Adipocyte (in vitro differentiated cells): Measurements from ENCODE around the gene CBX5.
A peak's percentile ranks its signal among the peaks of the same experiment; 100 is the strongest.
"Not testable (repeated sequence)": the region's sequence is repeated elsewhere in the genome, so short reads cannot be mapped to it uniquely, and the experiment has no call there.

ENCODE experiments used
- DNase-seq: peaks from one replicate; pipeline ENCODE4 v3.0.0-alpha.2; 2015; ENCODE audit warnings: low read depth
- H3K27me3 ChIP-seq: replicated peaks from 2 replicates; pipeline ENCODE4 v1.7.0; 2013; ENCODE audit warnings: mild to moderate bottlenecking, low read length, moderate library complexity; ENCODE audit not compliant: control insufficient read depth, insufficient read depth
- H3K36me3 ChIP-seq: 2 replicates; pipeline ENCODE4 v1.7.0; 2013; ENCODE audit warnings: low read length, mild to moderate bottlenecking, moderate library complexity; ENCODE audit not compliant: control insufficient read depth, insufficient read depth, severe bottlenecking
- H3K4me1 ChIP-seq: 2 replicates; pipeline ENCODE4 v1.7.0; 2013; ENCODE audit warnings: mild to moderate bottlenecking, low read length, moderate library complexity; ENCODE audit not compliant: control insufficient read depth, insufficient read depth
- H3K4me3 ChIP-seq: 2 replicates; pipeline ENCODE4 v1.7.0; 2013; ENCODE audit warnings: mild to moderate bottlenecking, low read length, moderate library complexity
- H3K9ac ChIP-seq: 2 replicates; pipeline ENCODE4 v1.7.0; 2013; ENCODE audit warnings: mild to moderate bottlenecking, low read length, moderate library complexity
- H3K9me3 ChIP-seq: 2 replicates; pipeline ENCODE4 v1.7.0; 2013; ENCODE audit warnings: mild to moderate bottlenecking, low read length, moderate library complexity; ENCODE audit not compliant: control insufficient read depth

CBX5 gene

DNA sequence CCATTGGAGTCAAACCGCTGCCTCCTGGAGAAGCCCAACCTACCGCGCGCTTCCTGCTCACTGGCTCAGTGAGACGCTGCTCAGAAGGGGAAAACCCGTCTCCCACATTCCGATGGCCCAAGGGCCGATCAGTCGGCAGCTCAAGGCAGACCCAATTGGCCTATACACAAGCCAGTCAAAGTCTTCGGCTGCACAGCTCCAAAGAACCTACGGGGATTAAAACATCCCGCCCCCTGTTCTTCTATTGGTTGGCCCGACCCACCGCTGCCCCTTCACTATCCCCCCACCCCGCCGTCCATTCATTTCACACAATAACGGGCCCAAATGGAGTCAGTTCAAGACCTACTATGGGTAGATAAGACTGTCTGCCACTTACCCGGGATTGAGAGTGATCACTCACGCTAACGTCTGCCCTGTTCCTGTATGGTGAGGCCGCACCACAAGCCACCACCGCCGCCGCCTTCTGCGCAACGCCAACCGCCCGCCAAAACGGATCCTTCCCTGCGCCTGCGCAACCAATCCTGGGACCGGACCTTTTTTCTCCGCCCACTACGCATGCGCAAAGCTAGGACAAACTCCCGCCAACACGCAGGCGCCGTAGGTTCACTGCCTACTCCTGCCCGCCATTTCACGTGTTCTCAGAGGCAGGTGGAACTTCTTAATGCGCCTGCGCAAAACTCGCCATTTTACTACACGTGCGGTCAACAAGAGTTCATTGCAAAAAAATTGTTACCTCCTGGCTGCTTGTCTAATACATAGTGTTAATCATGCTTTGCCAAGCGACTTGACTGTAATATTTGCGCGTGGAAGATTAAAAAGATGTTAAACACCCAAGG, at the start of gene CBX5:
TSS of gene CBX5 (minus strand) at position 491 of the 836 bp plus-strand sequence. CDS start 22,472 bp downstream, outside the sequence.
- peak within 1 kb of the TSS; percentile 96 for H3K4me3 ChIP-seq
- peaks cover 37% of the 10 kb centered on the region for H3K36me3 ChIP-seq

GRCh38 chr12:54328595-54329337, 48.8 kb upstream of the CBX5 start:
- DNase-seq: no peak
- H3K36me3 ChIP-seq: no peaks in the 10 kb centered on the region
- no peaks in the 10 kb centered on the region for H3K9me3 ChIP-seq
- no peaks in the 10 kb centered on the region for H3K27me3 ChIP-seq
- peaks cover 28% of the 10 kb centered on the region for H3K4me1 ChIP-seq
- no peak overlapping the region for H3K4me3 ChIP-seq
- H3K9ac ChIP-seq: no peak overlapping the region

More for the DNA sequence above, at the start of gene CBX5:
- Histone ChIP-seq H3K27me3 (no peaks in the 10 kb centered on the region), H3K4me1 (peaks cover 40% of the 10 kb centered on the region), H3K9ac (peak within 1 kb of the TSS; percentile 100), H3K9me3 (no peaks in the 10 kb centered on the region)
- peak; percentile 100 for DNase-seq

GRCh38 chr12:54325442-54326109, 45.7 kb upstream of the CBX5 start:
- peaks cover 20% of the 10 kb centered on the region for H3K4me1 ChIP-seq
- H3K9ac ChIP-seq: peak overlapping the region; percentile 98
- peak overlapping the region; percentile 97 for H3K4me3 ChIP-seq
- DNase-seq, H3K9me3 ChIP-seq, H3K36me3 ChIP-seq, H3K27me3 ChIP-seq: not testable (repeated sequence)

DNA sequence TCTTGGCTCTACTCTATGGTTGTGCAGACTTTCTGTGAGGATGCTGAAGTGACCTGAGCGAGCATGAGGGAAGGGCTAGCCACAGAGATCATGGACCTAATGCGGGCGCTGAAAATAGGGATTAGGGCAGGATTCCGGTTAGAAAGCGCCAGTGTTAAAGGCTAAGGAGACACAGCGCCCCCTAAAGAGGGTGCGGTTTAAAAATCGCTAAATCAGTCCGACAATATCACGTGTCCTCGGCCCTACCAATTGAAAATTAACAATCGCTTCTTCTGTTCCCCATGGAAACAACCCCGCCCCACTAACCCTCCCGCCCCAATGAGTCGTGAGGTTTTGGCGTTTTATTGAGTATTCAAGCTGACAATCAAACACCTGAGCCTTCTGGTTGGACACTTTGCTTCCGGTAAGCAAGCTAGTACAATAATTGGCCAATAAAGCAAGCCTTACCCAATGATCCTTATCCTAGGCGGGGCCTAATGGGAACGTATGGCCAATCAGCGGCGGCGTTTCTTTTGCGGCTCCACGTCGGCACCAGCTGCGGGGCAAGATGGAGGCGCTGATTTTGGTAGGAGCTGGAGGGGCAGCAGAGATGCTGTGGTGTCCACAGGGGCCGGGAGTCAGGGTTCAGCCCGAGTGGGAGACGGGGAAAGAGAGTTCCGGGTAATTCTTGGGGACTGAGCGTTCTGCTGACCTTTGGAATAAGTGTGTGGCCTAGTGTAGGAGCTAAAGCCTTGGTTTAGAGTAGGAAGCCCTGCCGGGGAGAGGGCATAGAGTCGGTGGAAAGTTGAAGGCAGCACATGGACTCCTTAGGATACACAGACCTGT, 44.9 kb upstream of the CBX5 start, which contains the start of gene COPZ1:
TSS of gene COPZ1 (plus strand) at position 515 of the 825 bp plus-strand sequence. CDS start at position 548, 33 bp downstream.
- peak; percentile 99 for DNase-seq
- H3K9me3 ChIP-seq: no peaks in the 10 kb centered on the region
- H3K4me1 ChIP-seq: peaks cover 17% of the 10 kb centered on the region
- peak within 1 kb of the TSS; percentile 98 for H3K9ac ChIP-seq
- H3K36me3 ChIP-seq: no peaks in the 10 kb centered on the region
- peak within 1 kb of the TSS; percentile 97 for H3K4me3 ChIP-seq
- no peaks in the 10 kb centered on the region for H3K27me3 ChIP-seq

- no peaks in the 10 kb centered on the region for H3K36me3 ChIP-seq
Measured at GRCh38 chr12:54321363-54321762, 41.4 kb upstream of the CBX5 start.

GRCh38 chr12:54312309-54312708, 32.4 kb upstream of the CBX5 start:
- not testable (repeated sequence) for H3K9me3 ChIP-seq, H3K4me1 ChIP-seq, H3K36me3 ChIP-seq, DNase-seq, H3K9ac ChIP-seq, H3K27me3 ChIP-seq, H3K4me3 ChIP-seq

More at GRCh38 chr12:54321363-54321762, 41.4 kb upstream of the CBX5 start:
- peaks cover 2% of the 10 kb centered on the region for H3K4me1 ChIP-seq
- no peak for DNase-seq
- no peak overlapping the region for H3K9ac ChIP-seq
- H3K27me3 ChIP-seq: no peaks in the 10 kb centered on the region
- no peaks in the 10 kb centered on the region for H3K9me3 ChIP-seq
- H3K4me3 ChIP-seq: no peak overlapping the region

- Histone ChIP-seq H3K4me1 (no peaks in the 10 kb centered on the region), H3K27me3 (no peaks in the 10 kb centered on the region), H3K9me3 (no peaks in the 10 kb centered on the region), H3K36me3 (no peaks in the 10 kb centered on the region), H3K9ac (no peak overlapping the region), H3K4me3 (no peak overlapping the region)
- no peak for DNase-seq
Measured at GRCh38 chr12:54311051-54311450, 31.1 kb upstream of the CBX5 start.

GRCh38 chr12:54306925-54307741, 27.2 kb upstream of the CBX5 start:
- Histone ChIP-seq H3K4me3 (no peak overlapping the region), H3K27me3 (no peaks in the 10 kb centered on the region), H3K36me3 (no peaks in the 10 kb centered on the region), H3K9me3 (no peaks in the 10 kb centered on the region), H3K9ac (no peak overlapping the region), H3K4me1 (peaks cover 9% of the 10 kb centered on the region)
- DNase-seq: peak; percentile 54

- peak; percentile 80 for DNase-seq
- Histone ChIP-seq H3K27me3 (no peaks in the 10 kb centered on the region), H3K4me1 (peaks cover 28% of the 10 kb centered on the region), H3K4me3 (no peak overlapping the region), H3K9ac (no peak overlapping the region), H3K9me3 (no peaks in the 10 kb centered on the region), H3K36me3 (no peaks in the 10 kb centered on the region)
Measured at GRCh38 chr12:54304187-54304810, 24.4 kb upstream of the CBX5 start.
